G401 (cell line): Measurements from ENCODE around the gene COL1A2. TPM values are rescaled to one million over a fixed set of nuclear protein-coding genes. Genes with fewer than 3 reads are reported as not detected.

Experiments
- DNase-seq: peaks from one replicate; pipeline ENCODE4 v3.0.0-alpha.2; 2015; ENCODE audit warnings: low spot score
- in situ Hi-C: cut with HindIII; loops from 2 replicates; pipeline ENCODE4 v1.10.0; 2016; ENCODE audit warnings: low sequenced_read_pairs, mixed read lengths
- total RNA-seq: library from RNA; depleted of rRNA; stranded (reverse); fragments of >200 nt; shearing (Covaris generic); gene quantifications from 2 replicates; pipeline ENCODE4 v1.2.3, GENCODE V29; 2014; rRNA removed

The COL1A2 gene
- total RNA-seq = 14.3 and 15.6 TPM in 2 replicates

DNA sequence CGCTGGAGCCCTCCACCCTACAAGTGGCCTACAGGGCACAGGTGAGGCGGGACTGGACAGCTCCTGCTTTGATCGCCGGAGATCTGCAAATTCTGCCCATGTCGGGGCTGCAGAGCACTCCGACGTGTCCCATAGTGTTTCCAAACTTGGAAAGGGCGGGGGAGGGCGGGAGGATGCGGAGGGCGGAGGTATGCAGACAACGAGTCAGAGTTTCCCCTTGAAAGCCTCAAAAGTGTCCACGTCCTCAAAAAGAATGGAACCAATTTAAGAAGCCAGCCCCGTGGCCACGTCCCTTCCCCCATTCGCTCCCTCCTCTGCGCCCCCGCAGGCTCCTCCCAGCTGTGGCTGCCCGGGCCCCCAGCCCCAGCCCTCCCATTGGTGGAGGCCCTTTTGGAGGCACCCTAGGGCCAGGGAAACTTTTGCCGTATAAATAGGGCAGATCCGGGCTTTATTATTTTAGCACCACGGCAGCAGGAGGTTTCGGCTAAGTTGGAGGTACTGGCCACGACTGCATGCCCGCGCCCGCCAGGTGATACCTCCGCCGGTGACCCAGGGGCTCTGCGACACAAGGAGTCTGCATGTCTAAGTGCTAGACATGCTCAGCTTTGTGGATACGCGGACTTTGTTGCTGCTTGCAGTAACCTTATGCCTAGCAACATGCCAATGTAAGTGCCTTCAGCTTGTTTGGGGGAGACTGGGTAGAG, at the start of gene COL1A2:
Gene COL1A2, plus strand, starts transcription at position 459 of the 704 bp plus-strand sequence. Its CDS starts 137 bp downstream, at position 596.
- in situ Hi-C loops = no loop called here

DNA sequence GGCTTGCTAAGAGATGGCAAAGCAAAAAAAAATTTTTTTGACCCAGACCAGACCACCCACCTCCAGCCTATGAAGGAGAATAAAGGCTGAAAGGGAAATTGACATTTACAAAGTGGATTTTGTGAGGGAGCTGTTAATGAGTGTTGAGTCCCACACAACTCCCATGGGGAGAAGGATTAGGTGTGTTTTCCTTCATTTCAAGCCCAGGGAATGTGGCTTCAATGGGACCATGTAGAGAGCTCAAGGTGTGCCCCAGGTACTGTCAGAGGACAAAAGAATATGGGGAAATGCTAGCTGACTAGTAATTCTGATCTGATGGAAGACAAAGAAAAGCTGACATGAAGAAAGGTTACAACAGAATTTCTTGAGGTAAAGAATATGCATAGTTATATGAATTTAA, 48.8 kb upstream of the COL1A2 start:
- in situ Hi-C loops = no loop called here
- no peak for DNase-seq

More for the DNA sequence above, at the start of gene COL1A2:
- no peak for DNase-seq

DNA sequence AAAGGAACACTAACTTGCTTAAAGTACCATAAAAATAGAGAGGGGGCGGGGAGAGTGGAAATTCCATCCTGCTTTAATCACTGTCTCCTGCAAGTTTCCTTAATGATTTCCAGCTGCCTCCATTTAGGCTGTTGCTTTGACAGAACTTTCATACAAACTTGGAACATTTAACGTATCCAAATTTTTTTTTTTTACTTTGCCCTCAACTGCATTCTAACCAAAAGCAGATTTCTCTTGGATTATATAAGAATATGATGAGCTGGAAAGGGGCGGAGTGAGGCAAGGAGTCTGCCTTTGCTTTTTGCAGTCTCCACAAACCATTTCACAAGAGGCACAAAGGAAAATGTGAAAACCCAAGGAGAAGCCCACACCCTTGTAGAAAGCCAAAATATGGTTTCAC, 46.6 kb upstream of the COL1A2 start:
- DNase-seq = no peak
- in situ Hi-C loops = no loop called here

DNA sequence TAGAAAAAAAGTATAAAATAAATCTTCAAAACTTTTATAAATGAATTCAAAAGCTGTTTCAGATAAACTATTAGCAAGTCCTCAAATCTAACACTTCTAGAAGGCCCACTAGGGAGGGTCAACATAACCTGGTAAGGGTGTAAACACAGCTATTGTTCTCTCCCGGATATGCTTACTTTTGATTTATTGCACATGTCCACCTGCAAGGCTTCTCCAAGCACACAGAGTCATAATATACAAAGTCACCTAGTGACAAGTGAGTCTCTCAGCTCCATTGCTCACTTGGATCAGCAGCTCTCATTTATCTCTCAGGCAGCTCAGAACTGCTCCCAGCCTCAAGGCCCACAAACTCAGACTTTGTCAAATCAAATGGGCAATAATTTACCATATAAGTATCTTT, 44.0 kb upstream of the COL1A2 start:
- in situ Hi-C loops = no loop called here

DNA sequence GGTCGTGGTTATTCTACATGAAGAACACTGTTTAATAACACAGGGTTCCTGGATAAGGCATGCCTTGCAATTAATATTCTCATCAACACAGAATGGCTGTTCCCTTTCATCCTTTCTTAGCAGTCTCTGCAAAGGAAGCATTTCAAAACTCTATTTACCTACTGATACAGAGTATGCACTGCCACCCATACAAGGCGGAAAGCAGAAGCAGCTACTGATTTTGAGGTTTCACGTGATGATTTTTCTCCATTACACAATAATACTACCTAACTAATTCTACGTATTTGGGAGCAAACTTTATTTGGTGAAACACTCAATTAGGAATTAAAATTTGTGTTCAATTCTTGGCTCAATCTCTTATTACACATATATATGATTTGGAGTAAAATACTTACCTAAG, 43.0 kb upstream of the COL1A2 start:
- in situ Hi-C loops = no loop called here
- no peak for DNase-seq

More for the DNA sequence above, 44.0 kb upstream of the COL1A2 start:
- DNase-seq = no peak

DNA sequence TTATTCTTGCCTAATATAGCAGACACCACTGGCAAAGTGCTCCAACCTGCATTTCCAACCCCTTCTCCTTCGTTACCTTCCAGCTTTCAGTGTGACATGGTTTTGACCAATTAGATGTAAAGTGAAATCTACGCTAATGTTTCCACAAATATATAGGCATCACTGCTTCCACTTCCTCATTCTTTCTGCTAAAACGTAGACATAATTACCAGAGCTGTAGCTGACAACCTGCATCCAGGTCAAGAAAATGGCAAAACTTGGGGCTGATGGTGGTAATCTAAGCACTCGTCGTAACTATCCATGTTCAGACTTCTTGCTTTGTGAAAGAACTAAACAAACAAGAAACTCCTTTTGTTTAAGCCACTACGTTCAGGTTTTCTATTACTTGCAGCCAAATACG, 41.8 kb upstream of the COL1A2 start:
- in situ Hi-C loops = no loop called here
- DNase-seq = no peak

DNA sequence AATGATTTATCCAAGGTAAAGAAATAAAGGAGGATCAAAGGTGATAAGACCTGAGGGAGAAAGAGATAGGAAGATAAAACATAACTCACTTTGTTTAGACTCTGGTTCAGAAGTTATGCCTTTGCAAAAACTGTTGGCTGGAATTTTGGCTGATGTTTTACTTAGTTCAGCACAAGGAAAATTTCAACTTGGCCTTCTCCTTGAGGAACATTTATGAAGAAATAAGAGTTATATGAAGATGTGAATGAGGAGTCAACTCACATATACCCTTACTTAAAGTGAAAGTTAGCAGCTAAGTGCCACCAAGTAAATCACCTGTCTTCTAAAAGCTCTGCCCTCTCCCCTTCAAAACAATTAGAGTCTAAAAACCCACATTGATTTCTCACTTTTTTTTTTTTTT, 39.7 kb upstream of the COL1A2 start:
- DNase-seq = no peak
- in situ Hi-C loops = no loop called here

DNA sequence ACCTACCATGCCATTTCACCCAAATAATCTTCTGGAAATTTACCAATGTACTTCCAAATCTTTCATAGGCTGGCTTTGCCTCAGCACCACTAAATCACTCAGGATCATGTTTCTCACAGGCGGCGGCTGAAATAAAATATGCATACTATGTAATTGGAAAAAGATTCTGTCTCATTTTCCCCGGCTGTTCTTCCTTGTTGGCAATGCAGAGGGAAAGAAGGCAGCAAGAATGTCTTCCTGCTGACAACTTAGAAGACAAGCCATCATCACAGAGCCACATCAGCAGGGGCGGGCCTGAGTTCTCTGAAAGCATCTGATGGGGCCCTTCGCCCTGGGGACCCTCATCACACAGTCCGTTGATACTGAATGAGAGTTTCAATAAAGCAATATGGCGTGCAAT, 39.2 kb upstream of the COL1A2 start:
- in situ Hi-C loops = no loop called here
- DNase-seq = no peak

DNA sequence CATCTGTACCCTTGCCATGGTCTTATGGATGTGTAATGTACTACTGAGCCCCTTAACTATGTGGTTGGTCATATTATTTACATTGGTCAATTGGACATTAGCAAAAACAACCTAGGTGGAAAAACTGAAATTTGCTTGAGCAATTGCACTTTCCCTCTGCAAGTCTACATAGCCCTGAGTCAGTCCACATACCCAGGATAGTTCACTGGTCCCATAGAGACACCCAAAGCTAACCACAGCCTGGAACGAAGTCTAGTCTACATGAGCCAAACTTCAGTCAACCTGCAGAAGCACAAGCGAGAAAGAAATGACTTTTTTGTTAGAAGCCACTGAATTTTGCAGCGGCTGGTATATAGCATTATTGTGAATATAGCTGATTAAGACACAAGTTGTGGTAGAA, 37.6 kb upstream of the COL1A2 start:
- DNase-seq = no peak
- in situ Hi-C loops = no loop called here

DNA sequence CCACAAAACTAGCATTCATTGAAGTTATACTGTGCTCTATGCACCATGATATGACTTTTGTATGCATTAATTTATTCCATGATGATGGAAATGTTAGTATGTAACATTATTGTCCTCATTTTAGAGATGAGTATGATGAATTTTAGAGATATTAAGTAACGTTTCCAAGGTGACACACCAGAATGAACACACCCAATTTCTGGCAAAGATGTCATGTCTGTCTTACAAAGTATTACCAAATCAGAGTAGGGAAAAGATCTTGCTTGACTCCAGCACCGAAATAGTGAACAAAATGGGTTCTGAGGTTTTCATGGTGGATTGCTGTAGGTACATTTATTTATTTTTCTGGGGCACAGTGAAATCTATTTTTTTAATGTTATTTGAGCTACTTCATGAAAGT, 33.8 kb upstream of the COL1A2 start:
- DNase-seq = no peak
- in situ Hi-C loops = no loop called here

DNA sequence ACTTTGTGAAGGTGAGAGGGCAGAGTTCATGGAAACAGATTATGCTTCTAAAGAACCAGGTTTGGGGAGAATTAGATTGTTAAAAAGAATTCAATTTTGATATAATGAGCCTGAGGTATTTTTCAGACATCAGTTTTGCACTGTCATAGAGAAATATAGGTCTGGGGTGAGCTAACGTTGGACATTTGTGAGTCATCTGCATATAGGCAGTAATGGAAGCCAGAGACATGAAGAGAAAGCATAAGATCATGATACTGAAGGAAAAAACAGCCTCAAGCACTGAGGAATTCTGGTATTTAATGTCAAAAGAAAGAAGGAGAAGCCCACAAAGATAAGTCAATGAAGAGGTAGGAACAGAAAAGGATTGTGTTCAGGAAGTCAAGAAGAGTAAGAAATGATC, 32.4 kb upstream of the COL1A2 start:
- DNase-seq = no peak
- in situ Hi-C loops = no loop called here

DNA sequence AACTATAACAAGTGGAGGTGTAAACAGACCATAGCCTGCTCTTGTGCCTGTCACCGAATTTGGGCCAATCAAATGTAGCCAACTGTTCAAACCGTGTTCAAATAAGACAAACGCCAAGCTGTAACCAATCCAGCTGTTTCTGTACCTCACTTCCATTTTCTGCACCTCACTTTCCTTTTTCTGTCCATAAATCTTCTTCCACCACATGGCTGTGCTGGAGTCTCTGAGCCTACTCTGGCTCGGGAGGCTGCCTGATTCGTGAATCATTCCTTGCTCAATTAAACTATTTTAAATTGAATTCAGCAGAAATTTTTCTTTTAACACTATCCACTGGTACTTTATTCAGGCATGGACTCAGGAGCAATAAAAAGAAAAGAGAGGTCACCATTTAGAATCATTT, 29.9 kb upstream of the COL1A2 start:
- DNase-seq = no peak
- in situ Hi-C loops = no loop called here

DNA sequence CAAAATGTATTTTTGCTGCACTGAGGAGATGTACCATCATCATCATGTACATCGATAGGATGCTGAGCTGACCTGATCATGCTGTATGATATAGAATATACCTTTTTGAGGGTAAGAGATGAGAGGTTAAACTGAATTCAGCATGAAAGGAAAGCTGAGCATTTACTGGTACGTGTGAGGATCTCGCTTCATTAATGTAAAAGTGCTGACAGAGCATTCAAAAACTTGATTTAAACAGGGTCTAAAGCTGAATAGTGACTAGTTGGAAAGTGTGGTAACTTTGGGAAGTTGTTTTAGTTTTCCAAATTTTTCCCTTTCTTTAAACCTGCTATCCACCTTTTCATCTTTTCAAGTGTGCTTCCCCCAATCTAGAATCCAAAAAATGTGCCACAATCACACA, 28.5 kb upstream of the COL1A2 start:
- DNase-seq = no peak
- in situ Hi-C loops = no loop called here

DNA sequence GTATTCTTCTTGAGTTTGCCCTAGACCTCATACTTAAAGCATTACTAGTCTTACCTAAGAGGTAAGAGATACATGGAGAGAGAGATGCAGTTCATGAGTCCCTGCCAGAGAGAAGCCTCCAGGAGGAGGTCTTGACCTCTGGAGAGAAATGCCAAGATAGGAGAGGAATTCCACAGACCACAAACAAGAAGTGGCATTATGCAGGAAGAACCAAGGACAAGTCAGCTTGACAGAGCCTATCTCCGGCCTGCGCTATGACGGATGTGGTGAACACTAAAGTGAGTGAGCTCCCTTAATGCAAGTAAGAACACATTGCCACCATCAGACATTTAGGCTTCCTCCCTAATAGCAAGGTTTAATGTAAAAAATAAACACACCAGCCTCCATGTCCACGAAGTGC, 27.9 kb upstream of the COL1A2 start:
- no peak for DNase-seq
- in situ Hi-C loops = no loop called here

DNA sequence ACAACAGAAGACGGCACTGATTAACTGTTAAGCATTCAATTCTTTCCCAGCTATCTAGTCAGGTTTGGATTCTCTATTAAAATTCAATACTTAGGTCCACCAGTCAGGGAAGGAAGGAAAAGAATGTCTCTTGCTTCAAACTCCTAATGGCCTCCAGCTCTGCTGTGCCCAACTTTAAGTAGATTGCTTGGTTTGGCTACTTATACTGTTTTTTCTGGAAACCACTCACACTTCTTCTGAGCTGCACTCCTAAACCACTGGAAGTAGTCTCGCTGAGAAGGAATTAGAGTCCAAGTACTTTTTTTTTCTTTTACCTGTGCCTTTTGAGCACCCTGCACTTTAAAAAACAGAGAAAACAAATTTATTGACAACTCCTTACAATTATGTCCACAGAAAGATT, 26.7 kb upstream of the COL1A2 start:
- no peak for DNase-seq
- in situ Hi-C loops = no loop called here

DNA sequence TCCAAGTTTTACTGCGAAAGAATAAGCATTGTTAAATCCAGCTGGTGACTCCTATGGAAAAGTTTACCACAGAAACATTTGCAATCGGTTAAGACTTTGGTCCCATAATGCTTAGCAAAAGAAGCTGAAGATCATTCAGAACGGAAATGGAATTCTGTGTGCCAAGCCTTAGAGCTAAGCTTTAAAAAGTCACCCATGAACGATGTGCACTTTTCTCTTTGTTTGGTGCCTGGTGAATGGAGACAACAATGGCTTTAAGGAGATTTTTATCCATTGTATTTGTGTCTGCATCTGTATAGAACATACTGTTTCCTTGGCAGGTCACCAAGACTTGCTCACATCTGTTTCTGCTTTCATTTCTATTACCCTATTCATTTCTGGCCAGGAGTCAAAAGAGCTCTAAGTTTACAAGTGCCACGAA, 26.3 kb upstream of the COL1A2 start:
- DNase-seq = no peak
- in situ Hi-C loops = no loop called here

DNA sequence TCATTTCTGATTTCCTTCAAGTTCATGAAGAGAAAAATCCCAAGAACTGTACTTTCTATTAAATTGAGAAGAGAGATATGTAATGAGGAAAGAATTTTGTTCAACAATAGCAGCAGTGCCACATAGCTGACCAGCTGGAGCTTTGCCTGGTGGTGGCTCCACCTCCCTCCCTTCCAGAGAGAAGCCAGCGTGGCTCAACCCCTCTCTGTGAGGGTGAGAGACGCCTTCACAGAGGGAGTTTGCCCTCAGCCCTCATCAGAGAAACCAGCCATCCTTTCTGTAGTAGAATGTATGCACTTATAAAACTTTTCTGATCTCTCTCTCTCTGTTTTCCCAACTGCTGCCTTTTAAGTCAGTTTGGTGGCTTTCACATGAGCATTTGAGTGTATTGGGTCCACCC, 20.5 kb upstream of the COL1A2 start:
- in situ Hi-C loops = no loop called here
- DNase-seq = no peak

DNA sequence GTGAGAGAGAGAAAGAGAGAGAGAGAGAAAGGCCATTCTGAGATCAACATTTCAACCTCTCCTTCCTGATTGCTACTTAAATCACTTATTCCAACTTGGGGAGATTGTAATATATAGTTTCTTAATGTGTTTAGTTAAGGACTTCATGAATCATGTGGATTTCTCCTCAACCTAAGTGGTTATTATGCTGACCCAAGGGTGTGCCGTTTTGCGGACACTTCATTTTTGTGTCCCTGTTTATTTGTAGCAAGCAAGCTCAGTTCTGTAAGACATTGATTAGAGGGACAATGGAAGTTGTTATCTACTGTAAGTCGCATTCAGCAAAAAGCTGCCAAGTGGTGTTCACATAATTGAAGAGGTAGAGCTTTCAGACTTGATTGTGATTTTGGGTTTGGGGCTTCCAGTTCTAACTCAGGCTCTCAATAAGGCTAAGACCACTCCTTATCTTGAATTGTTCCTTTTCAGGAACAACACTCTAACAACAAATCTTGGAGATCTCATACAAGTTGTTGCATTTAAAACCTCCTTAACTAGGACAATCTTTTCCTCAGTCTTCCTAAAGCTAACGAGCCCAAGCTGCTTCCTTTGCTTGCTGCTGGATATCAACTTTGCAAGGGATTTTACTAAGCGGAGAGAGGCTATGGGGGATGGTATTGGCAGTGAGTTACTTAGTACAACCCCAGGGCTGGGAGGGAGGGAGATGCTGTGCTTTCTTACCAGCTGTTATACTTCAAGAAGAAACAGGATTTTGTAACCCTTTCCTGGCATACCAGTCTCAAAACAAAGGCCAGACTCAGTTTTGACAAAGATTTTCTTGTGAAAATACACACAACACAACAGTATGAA, 19.8 kb upstream of the COL1A2 start:
- in situ Hi-C loops = no loop called here
- no peak for DNase-seq

DNA sequence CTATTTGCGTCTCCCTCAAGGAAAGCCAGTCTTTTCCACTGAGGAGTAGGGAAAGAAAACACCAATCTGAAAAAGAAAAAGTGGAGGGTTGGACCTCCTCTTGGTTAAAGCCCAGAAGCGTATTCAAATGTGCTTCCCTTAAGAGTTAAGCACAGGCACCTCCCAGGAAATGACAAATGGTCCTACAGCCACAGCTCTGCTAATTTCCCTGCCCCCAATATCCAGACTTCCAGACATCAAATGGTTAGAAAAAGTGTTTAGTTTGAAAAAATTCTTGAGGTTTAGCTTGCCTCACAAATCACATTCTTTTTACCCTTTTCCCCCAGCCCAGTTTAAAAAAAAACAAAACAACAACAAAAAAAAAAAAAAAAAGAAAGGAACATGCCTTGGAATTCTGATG, 19.0 kb upstream of the COL1A2 start:
- in situ Hi-C loops = no loop called here

DNA sequence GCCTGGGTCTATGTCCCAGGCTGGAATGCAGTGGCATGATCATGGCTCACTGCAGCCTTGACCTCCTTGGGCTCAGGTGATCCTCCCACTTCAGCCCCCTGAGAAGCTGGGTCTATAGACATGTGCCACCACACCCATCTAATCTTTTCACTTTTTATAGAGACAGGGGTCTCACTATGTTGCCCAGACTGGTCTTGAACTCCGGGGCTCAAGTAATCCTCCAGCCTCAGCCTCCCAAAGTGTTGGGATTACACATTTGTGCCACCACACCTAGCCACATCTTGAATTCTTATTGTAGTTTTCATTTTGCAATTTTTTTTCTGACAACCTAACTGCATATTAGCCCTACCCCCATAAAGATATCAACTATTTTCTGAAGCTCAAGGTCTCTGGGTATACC, 18.4 kb upstream of the COL1A2 start:
- DNase-seq = no peak
- in situ Hi-C loops = no loop called here

More for the DNA sequence above, 19.0 kb upstream of the COL1A2 start:
- no peak for DNase-seq

DNA sequence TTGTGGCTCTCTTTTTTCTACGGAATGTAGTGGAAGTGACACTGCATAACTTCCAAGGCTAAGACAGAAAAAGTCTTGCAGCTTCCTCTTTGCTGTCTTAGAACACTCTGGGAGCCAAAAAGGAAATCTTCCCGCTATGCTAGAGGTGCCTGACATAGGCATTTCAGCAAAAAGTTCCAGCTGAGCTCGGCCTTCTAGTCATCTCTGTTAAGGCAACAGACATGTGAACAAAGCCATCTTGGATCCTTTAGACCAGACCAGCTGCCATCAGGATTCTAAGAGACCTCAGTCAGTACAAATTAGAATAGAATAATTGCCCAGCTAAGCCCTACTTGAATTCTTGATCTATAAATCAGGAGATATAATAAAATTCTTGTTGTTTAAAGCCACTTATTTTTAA, 16.3 kb upstream of the COL1A2 start:
- DNase-seq = no peak
- in situ Hi-C loops = no loop called here
